Thoracic aorta (tissue), 2 donors: ENCODE data around the gene TP63. TPM values are rescaled to one million over a fixed set of nuclear protein-coding genes. Genes with fewer than 3 reads are reported as not detected.

Source experiments
- ATAC-seq: fragments of 150-250 bp; one replicate; pipeline ENCODE4 v1.8.0; 2017; ENCODE audit warnings: low read depth; ENCODE audit not compliant: insufficient number of reproducible peaks, low FRiP score
- DNase-seq: peaks from one replicate; pipeline ENCODE4 v3.0.0-alpha.2; 2020; ENCODE audit warnings: low spot score
- H3K27ac ChIP-seq, 2 donors: fragments of 200-600 bp; sonication (generic); 1 replicate in 1 of 2; 2 replicates in 1 of 2; pipeline ENCODE4 v1.5.1; 2016; ENCODE audit warnings: mild to moderate bottlenecking in 2 of 2, moderate library complexity in 2 of 2
- H3K27me3 ChIP-seq: fragments of 200-600 bp; sonication (generic); replicated peaks from 2 replicates; pipeline ENCODE4 v1.6.0; 2016; ENCODE audit warnings: mild to moderate bottlenecking; ENCODE audit not compliant: insufficient read depth
- H3K36me3 ChIP-seq: fragments of 200-600 bp; sonication (generic); one replicate; pipeline ENCODE4 v1.5.1; 2016
- H3K4me1 ChIP-seq, 2 donors: fragments of 200-600 bp; sonication (generic); 1 replicate in 1 of 2; 2 replicates in 1 of 2; pipeline versions ENCODE4 v1.5.1 to v1.6.0; 2016; ENCODE audit warnings: low read depth in 2 of 2, mild to moderate bottlenecking in 1 of 2; ENCODE audit not compliant: control insufficient read depth in 1 of 2
- H3K4me3 ChIP-seq: fragments of 200-600 bp; sonication (generic); 2 replicates; pipeline ENCODE4 v1.5.1; 2016; ENCODE audit warnings: mild to moderate bottlenecking
- H3K9me3 ChIP-seq: fragments of 200-600 bp; sonication (generic); 2 replicates; pipeline ENCODE4 v1.5.1; 2016
- total RNA-seq, 2 donors: library from RNA; depleted of rRNA; stranded (reverse); fragments of >200 nt; gene quantifications; one replicate each; pipeline versions ENCODE4 v1.1.0 to v1.2.3, GENCODE V29; 2016
- TF ChIP-seq, protein P1 (sequence below): fragments of 200-600 bp; sonication (generic); IDR thresholded peaks from one replicate; pipeline ENCODE4 v1.5.1; 2019; ENCODE audit warnings: antibody characterized with exemption

TP63 gene
- total RNA-seq, 2 donors from 2014 or later = 0.14 to 0.42 TPM

DNA sequence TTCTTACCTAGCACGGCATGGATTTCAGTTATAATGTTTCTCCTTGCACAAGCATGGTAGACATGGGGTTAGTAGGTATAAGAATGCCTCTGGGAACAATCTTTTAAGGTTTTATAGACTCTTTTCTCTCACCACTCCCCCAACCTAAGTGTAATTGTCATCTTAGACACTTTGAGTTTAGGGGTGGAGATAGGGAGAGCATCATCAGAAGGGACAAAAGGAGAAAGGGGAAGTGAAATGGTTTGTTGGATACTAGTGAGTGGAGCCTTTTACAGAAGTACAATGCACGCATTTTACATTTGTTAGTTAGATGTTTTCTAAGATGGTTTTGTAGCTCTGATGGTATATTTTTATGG lies 189.2 kb downstream of the TP63 start:
- Histone ChIP-seq H3K4me3 (no peak overlapping the region), H3K4me1 (peaks cover 0 to 5% of the 10 kb centered on the region in 2 donors), H3K9me3 (no peaks in the 10 kb centered on the region), H3K36me3 (no peaks in the 10 kb centered on the region), H3K27ac (no peak overlapping the region), H3K27me3 (no peaks in the 10 kb centered on the region)
- DNase-seq = no peak
- ATAC-seq = no peak
- TF ChIP-seq, protein P1, sequence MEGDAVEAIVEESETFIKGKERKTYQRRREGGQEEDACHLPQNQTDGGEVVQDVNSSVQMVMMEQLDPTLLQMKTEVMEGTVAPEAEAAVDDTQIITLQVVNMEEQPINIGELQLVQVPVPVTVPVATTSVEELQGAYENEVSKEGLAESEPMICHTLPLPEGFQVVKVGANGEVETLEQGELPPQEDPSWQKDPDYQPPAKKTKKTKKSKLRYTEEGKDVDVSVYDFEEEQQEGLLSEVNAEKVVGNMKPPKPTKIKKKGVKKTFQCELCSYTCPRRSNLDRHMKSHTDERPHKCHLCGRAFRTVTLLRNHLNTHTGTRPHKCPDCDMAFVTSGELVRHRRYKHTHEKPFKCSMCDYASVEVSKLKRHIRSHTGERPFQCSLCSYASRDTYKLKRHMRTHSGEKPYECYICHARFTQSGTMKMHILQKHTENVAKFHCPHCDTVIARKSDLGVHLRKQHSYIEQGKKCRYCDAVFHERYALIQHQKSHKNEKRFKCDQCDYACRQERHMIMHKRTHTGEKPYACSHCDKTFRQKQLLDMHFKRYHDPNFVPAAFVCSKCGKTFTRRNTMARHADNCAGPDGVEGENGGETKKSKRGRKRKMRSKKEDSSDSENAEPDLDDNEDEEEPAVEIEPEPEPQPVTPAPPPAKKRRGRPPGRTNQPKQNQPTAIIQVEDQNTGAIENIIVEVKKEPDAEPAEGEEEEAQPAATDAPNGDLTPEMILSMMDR = no peak

DNA sequence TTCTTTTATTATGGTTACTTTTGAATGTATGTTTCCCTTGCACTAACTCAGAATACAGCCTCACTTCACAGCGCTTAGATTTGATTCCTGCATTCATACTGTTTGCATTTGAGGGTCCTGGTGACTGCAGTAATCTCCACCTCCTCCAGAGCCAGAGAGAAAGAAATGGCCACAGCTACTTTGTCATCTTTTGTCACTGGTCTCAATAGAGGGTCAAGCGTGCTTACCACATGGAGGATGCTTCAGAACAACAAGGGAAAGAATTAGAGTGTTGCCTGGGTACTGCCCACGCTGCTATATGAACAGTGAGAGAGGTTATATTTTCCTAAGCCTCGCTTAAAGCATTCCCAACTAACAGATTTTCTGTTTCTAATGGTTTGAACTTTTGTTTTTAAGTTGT lies 190.1 kb downstream of the TP63 start:
- Histone ChIP-seq H3K9me3 (no peaks in the 10 kb centered on the region), H3K4me3 (no peak overlapping the region), H3K36me3 (no peaks in the 10 kb centered on the region), H3K27ac (no peak overlapping the region), H3K4me1 (peaks cover 0 to 5% of the 10 kb centered on the region in 2 donors), H3K27me3 (no peaks in the 10 kb centered on the region)
- DNase-seq (no peak), ATAC-seq (no peak)
- TF ChIP-seq, protein P1 = no peak

DNA sequence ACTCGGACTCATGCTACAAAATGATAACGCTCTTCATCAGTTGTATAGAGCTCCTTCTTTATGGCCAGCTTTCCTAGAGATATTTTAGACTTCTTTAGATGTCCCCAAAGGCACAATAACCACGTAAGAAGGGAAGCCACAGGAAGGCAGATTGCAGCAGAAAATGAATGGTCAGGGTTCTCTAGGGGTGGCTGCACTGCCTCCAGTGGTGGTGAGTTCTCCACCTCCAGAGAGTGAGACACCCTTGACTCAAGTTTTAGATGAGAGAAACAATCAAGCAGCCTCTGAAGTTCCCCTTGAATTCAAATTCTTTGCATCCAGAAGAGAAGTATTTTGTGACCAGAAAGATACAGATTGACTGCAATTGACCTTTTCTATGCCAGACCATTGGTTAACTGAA lies 191.5 kb downstream of the TP63 start:
- peaks cover 0 to 5% of the 10 kb centered on the region in 2 donors for H3K4me1 ChIP-seq
- ATAC-seq = no peak
- H3K36me3 ChIP-seq = no peaks in the 10 kb centered on the region
- H3K27me3 ChIP-seq = no peaks in the 10 kb centered on the region
- no peak overlapping the region for H3K4me3 ChIP-seq
- H3K27ac ChIP-seq = no peak overlapping the region
- TF ChIP-seq, protein P1 = no peak
- no peaks in the 10 kb centered on the region for H3K9me3 ChIP-seq
- DNase-seq = no peak

DNA sequence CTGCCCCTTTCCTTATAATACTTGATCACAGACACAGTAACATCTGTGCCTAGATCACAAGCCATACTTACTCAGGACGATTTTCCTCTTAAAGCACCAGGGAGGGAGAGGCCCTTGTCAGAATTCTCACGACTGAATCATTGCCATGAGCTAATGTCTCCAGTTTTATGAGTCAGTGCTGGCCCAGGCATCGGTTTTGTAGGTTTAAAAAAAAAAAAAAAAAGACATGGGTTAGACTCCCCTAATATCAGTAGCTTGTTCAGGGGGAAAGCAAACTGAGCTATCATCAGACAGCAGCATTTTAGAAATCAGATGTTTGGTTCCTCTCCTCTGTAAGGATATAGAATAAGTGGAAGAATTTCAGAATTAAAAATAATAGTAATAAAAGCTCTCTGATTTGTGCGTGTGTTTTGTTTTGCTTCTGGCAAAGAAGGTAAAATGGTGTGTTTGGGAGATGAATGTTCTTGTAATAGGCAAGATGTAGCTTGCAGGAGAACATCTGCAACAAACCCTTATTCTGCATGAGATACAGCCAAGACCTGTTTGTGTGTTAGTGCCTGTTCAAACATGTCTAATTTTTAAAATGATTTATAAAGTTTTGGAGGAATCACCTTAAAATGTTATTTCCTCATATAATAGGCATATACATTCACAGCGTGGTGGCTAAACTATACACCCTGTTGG lies 193.6 kb downstream of the TP63 start:
- Histone ChIP-seq H3K36me3 (no peaks in the 10 kb centered on the region), H3K9me3 (no peaks in the 10 kb centered on the region), H3K27ac (no peak overlapping the region), H3K27me3 (no peaks in the 10 kb centered on the region), H3K4me3 (no peak overlapping the region), H3K4me1 (peaks cover 0 to 5% of the 10 kb centered on the region in 2 donors)
- DNase-seq (no peak), ATAC-seq (no peak)
- TF ChIP-seq, protein P1 = no peak

DNA sequence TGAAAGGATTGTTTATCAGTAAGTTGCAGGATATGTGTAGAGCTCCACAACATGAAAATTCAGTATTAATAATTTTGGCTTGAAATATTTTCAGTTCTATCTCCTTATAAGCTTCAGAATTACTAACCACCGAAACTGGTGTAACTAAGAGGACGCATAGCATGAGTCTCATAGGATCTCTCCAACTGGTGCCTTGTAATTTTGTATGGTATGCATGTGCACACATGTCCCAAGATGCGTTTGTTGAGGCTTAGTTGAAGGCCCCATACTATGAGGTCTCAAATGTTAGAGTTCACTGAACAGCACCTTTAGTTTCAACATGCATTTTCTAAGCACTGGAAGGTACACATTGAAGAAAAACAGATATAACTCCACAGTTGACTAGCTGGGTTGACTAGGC lies 195.4 kb downstream of the TP63 start:
- ATAC-seq = no peak

More for the DNA sequence above, 195.4 kb downstream of the TP63 start:
- Histone ChIP-seq H3K4me3 (no peak overlapping the region), H3K27ac (no peak overlapping the region), H3K4me1 (peaks cover 0 to 5% of the 10 kb centered on the region in 2 donors), H3K36me3 (no peaks in the 10 kb centered on the region), H3K9me3 (no peaks in the 10 kb centered on the region), H3K27me3 (no peaks in the 10 kb centered on the region)
- TF ChIP-seq, protein P1 = no peak
- DNase-seq = no peak
